Stimulated activated CD4-positive, alpha-beta T cell treated with anti-CD3 and anti-CD28 coated beads, Interleukin-2, amount 100 ng/mL, for 4 hours (primary cell): Measurements from ENCODE around the gene ERGIC1.
A peak's percentile ranks its signal among the peaks of the same experiment; 100 is the strongest.

Experiments
- DNase-seq: peaks from one replicate; pipeline ENCODE4 v3.0.0-alpha.2; 2020; ENCODE audit warnings: low read depth

Gene ERGIC1

GRCh38 chr5:172984244-172984953 is 150.3 kb downstream of the ERGIC1 start:
- DNase-seq: peak; percentile 68

GRCh38 chr5:172985596-172985995 is 151.5 kb downstream of the ERGIC1 start:
- no peak for DNase-seq

- no peak for DNase-seq
These were observed 154.2 kb downstream of the ERGIC1 start for GRCh38 chr5:172988276-172988675.

- DNase-seq: no peak
These were observed 156.7 kb downstream of the ERGIC1 start for GRCh38 chr5:172990776-172991175.

GRCh38 chr5:172994405-172994804 is 160.4 kb downstream of the ERGIC1 start:
- DNase-seq: no peak

- DNase-seq: no peak
These were observed 165.4 kb downstream of the ERGIC1 start for GRCh38 chr5:172999372-172999973.

- no peak for DNase-seq
These were observed 165.9 kb downstream of the ERGIC1 start for GRCh38 chr5:172999974-173000373.

- no peak for DNase-seq
These were observed 167.3 kb downstream of the ERGIC1 start for GRCh38 chr5:173001229-173001841.
